PC-9 (cell line): ENCODE measurements around the gene ABL2. TPM values are rescaled to one million over a fixed set of nuclear protein-coding genes. Genes with fewer than 3 reads are reported as not detected.

Experiments used
- BruUV-seq: library from RNA; stranded (reverse); fragments of 400-500 nt; replicated peaks from 2 replicates; lab custom pipeline; 2021; lab: Mats Ljungman, UMichigan
- CTCF ChIA-PET: fragments of 300-600 bp; sonication (Branson Sonifier 250); formaldehyde crosslinking; loops from one replicate; lab custom pipeline; 2022; ENCODE audit warnings: antibody characterized with exemption; lab: Charles Lee
- POLR2A ChIA-PET: fragments of 300-600 bp; sonication (Branson Sonifier 250); formaldehyde crosslinking; loops from one replicate; lab custom pipeline; 2022; ENCODE audit warnings: antibody characterized with exemption; ENCODE audit not compliant: unreplicated experiment; lab: Charles Lee
- DNase-seq, 2 experiments: peaks; one replicate each; pipeline versions ENCODE4 v3.0.0 to v3.0.0-alpha.2; 2015 to 2022; ENCODE audit warnings: mixed read lengths in 1 of 2
- H2AFZ ChIP-seq: fragments of 200-600 bp; sonication (generic); 2 replicates; pipeline ENCODE4 v1.8.1; 2017; ENCODE audit warnings: antibody characterized with exemption
- H3F3A ChIP-seq: fragments of 200-600 bp; sonication (generic); 2 replicates; pipeline ENCODE4 v1.8.1; 2017; ENCODE audit warnings: antibody characterized with exemption, mild to moderate bottlenecking, low read depth; ENCODE audit not compliant: insufficient read depth
- H3K27ac ChIP-seq: fragments of 200-600 bp; sonication (generic); 2 replicates; pipeline ENCODE4 v1.6.1; 2016; ENCODE audit warnings: mixed run types
- H3K27me3 ChIP-seq: fragments of 200-600 bp; sonication (generic); 2 replicates; pipeline ENCODE4 v1.6.1; 2016; ENCODE audit warnings: low read depth, mixed run types; ENCODE audit not compliant: insufficient read depth
- H3K36me3 ChIP-seq: fragments of 200-600 bp; sonication (generic); 2 replicates; pipeline ENCODE4 v1.6.1; 2016; ENCODE audit warnings: low read depth, mixed run types
- H3K4me1 ChIP-seq: fragments of 200-600 bp; sonication (generic); replicated peaks from 2 replicates; pipeline ENCODE4 v1.6.1; 2016; ENCODE audit warnings: mixed run types; ENCODE audit not compliant: insufficient read depth
- H3K4me2 ChIP-seq: fragments of 200-600 bp; sonication (generic); 2 replicates; pipeline ENCODE4 v1.6.1; 2017; ENCODE audit warnings: mixed run types
- H3K4me3 ChIP-seq: fragments of 200-600 bp; sonication (generic); 2 replicates; pipeline ENCODE4 v1.6.1; 2016; ENCODE audit warnings: mixed run types
- H3K79me2 ChIP-seq: fragments of 200-600 bp; sonication (generic); 2 replicates; pipeline ENCODE4 v1.6.1; 2017; ENCODE audit warnings: low read depth, mixed run types
- H3K9me2 ChIP-seq: fragments of 200-600 bp; sonication (generic); 2 replicates; pipeline ENCODE4 v1.8.1; 2017; ENCODE audit warnings: mild to moderate bottlenecking; ENCODE audit not compliant: insufficient read depth
- H3K9me3 ChIP-seq: fragments of 200-600 bp; sonication (generic); 2 replicates; pipeline ENCODE4 v1.8.1; 2016; ENCODE audit warnings: low read depth; ENCODE audit not compliant: insufficient read depth
- H4K20me1 ChIP-seq: fragments of 200-600 bp; sonication (generic); 2 replicates; pipeline ENCODE4 v1.8.1; 2017; ENCODE audit not compliant: insufficient read depth
- CTCF ChIP-seq: fragments of 200-600 bp; sonication (generic); conservative IDR thresholded peaks from 2 replicates; pipeline ENCODE4 v1.6.1; 2017; ENCODE audit warnings: mixed run types, antibody characterized with exemption, mild to moderate bottlenecking, moderate library complexity
- EZH2 ChIP-seq: fragments of 200-600 bp; sonication (generic); IDR thresholded peaks from 2 replicates; pipeline ENCODE4 v1.8.0; 2017; ENCODE audit warnings: antibody characterized with exemption, low read depth
- intact Hi-C: fragments of 100-400 bp; cut with micrococcal nuclease; formaldehyde crosslinking; loops from one replicate; pipeline ENCODE4 v1.10.0; 2022; ENCODE audit not compliant: unreplicated experiment
- total RNA-seq: library from RNA; stranded (reverse); gene quantifications from 2 replicates; pipeline ENCODE4 v1.2.3, GENCODE V29; 2021

The ABL2 gene
- total RNA-seq, 1 experiment from 2014 or later, result 27.4 TPM

- no peaks in the 10 kb centered on the region for H3K27me3 ChIP-seq
- no peak overlapping the region for H3K4me3 ChIP-seq
- H3K79me2 ChIP-seq, result no peaks in the 10 kb centered on the region
- H4K20me1 ChIP-seq, result no peaks in the 10 kb centered on the region
- no peak overlapping the region for H3K4me2 ChIP-seq
- BruUV-seq, result no TSS peak
- DNase-seq, result no peak
- TF ChIP-seq EZH2 (no peak), CTCF (no peak)
- H3K36me3 ChIP-seq, result no peaks in the 10 kb centered on the region
- intact Hi-C loops, result no loop called here
- no peaks in the 10 kb centered on the region; the same call in 1 of the 2 replicates for H3K4me1 ChIP-seq
- H3K9me3 ChIP-seq, result no peaks in the 10 kb centered on the region; the same call in 1 of the 2 replicates
- H2AFZ ChIP-seq, result 0 out of 2 replicates have a peak overlapping the region, but pooled peaks have one; percentile 23
- H3F3A ChIP-seq, result no peaks in the 10 kb centered on the region
- CTCF ChIA-PET, result no interaction called here
- H3K27ac ChIP-seq, result no peak overlapping the region
- POLR2A ChIA-PET, result no interaction called here
- no peaks in the 10 kb centered on the region for H3K9me2 ChIP-seq
Measured at GRCh38 chr1:179269071-179269470, 39.6 kb upstream of the ABL2 start.

- ChIA-PET CTCF (no interaction called here), POLR2A (no interaction called here)
- H3K27me3 ChIP-seq, result no peaks in the 10 kb centered on the region
- no peak overlapping the region for H3K4me2 ChIP-seq
- H3K9me3 ChIP-seq, result no peaks in the 10 kb centered on the region; the same call in 1 of the 2 replicates
- H3K79me2 ChIP-seq, result no peaks in the 10 kb centered on the region
- TF ChIP-seq CTCF (no peak), EZH2 (no peak)
- intact Hi-C loops, result no loop called here
- H3F3A ChIP-seq, result no peaks in the 10 kb centered on the region
- DNase-seq, result no peak
- no peaks in the 10 kb centered on the region for H3K36me3 ChIP-seq
- no peaks in the 10 kb centered on the region for H3K9me2 ChIP-seq
- H4K20me1 ChIP-seq, result no peaks in the 10 kb centered on the region
- no peak overlapping the region for H3K4me3 ChIP-seq
- no peaks in the 10 kb centered on the region for H3K4me1 ChIP-seq
- no peak overlapping the region for H2AFZ ChIP-seq
- BruUV-seq, result no TSS peak
- no peak overlapping the region for H3K27ac ChIP-seq
Measured at GRCh38 chr1:179264507-179264906, 35.0 kb upstream of the ABL2 start.

- ChIA-PET CTCF (no interaction called here), POLR2A (no interaction called here)
- no peak overlapping the region for H3K27ac ChIP-seq
- H3K79me2 ChIP-seq, result no peaks in the 10 kb centered on the region
- no peak for DNase-seq
- no peak overlapping the region for H3K4me3 ChIP-seq
- no peaks in the 10 kb centered on the region for H3K36me3 ChIP-seq
- no peaks in the 10 kb centered on the region for H3F3A ChIP-seq
- no peaks in the 10 kb centered on the region for H3K27me3 ChIP-seq
- TF ChIP-seq CTCF (no peak), EZH2 (no peak)
- H3K4me2 ChIP-seq, result no peak overlapping the region
- no TSS peak for BruUV-seq
- H3K9me3 ChIP-seq, result no peaks in the 10 kb centered on the region; the same call in 1 of the 2 replicates
- no peaks in the 10 kb centered on the region for H4K20me1 ChIP-seq
- H3K4me1 ChIP-seq, result no peaks in the 10 kb centered on the region
- H2AFZ ChIP-seq, result no peak overlapping the region
- H3K9me2 ChIP-seq, result no peaks in the 10 kb centered on the region
- intact Hi-C loops, result no loop called here
Measured at GRCh38 chr1:179263121-179263520, 33.6 kb upstream of the ABL2 start.
